ENCODE measurements around the gene HECW1. TPM values are rescaled to one million over a fixed set of nuclear protein-coding genes. Genes with fewer than 3 reads are reported as not detected.

Gene HECW1
- total RNA-seq, 3 donors from 2014 or later, result 0.48 to 1.9 (median 0.66) TPM

DNA sequence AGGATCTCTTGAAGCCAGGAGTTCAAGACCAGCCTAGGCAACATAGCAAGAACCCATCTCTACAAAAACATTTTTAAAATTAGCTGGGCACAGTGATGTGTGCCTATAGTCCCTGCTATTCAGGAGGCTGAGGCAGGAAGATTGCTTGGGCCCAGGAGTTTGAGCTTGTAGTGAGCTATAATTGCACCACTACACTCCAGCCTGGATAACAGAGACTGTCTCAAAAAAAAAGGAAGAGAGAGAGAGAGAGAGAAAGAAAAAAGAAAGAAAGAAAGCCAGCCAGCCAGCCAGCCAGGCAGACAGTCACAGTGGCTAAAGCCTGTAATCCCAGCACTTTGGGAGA lies 375.3 kb downstream of the HECW1 start:
- Histone ChIP-seq H3K27ac (no peak overlapping the region), H3K27me3 (no peaks in the 10 kb centered on the region), H3K4me3 (no peak overlapping the region), H3K4me1 (no peaks in the 10 kb centered on the region), H3K9me3 (no peaks in the 10 kb centered on the region), H3K36me3 (no peaks in the 10 kb centered on the region)
- intact Hi-C loops (cut with DNase I; ENCODE audit: low total_unique reads), result no loop called here
- DNase-seq (ENCODE audit: low spot score in 2 of 2), result no peak
- TF ChIP-seq, protein P1, sequence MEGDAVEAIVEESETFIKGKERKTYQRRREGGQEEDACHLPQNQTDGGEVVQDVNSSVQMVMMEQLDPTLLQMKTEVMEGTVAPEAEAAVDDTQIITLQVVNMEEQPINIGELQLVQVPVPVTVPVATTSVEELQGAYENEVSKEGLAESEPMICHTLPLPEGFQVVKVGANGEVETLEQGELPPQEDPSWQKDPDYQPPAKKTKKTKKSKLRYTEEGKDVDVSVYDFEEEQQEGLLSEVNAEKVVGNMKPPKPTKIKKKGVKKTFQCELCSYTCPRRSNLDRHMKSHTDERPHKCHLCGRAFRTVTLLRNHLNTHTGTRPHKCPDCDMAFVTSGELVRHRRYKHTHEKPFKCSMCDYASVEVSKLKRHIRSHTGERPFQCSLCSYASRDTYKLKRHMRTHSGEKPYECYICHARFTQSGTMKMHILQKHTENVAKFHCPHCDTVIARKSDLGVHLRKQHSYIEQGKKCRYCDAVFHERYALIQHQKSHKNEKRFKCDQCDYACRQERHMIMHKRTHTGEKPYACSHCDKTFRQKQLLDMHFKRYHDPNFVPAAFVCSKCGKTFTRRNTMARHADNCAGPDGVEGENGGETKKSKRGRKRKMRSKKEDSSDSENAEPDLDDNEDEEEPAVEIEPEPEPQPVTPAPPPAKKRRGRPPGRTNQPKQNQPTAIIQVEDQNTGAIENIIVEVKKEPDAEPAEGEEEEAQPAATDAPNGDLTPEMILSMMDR (IDR thresholded peaks at IDR 0.05), result no peak
- TF ChIP-seq POLR2A (IDR thresholded peaks at IDR 0.05) (no peak), POLR2AphosphoS5 (IDR thresholded peaks at IDR 0.05) (no peak)

DNA sequence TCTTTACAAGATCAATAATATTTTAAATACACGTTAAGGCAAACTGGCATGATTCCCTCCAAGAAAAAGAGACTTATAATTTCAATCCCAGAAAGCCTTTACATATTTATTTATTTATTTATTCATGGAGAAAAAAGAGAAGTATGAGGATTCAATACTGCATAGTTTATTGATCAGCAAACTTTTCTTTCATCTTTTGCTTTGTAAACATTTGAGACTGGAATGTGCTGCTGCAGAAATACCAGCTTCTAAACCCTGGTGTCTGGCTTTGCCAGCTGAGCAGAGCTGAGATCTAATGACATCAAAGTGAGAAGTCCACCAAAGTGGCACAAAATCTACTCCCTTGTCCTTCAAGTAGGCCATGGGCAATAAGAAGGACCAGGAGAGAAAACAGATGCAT lies 376.8 kb downstream of the HECW1 start:
- Histone ChIP-seq H3K4me3 (no peak overlapping the region), H3K9me3 (no peaks in the 10 kb centered on the region), H3K4me1 (no peaks in the 10 kb centered on the region), H3K36me3 (no peaks in the 10 kb centered on the region), H3K27ac (no peak overlapping the region), H3K27me3 (no peaks in the 10 kb centered on the region)
- intact Hi-C loops (cut with DNase I; ENCODE audit: low total_unique reads), result no loop called here
- no peak for DNase-seq (ENCODE audit: low spot score in 2 of 2)
- TF ChIP-seq POLR2A (IDR thresholded peaks at IDR 0.05) (no peak), POLR2AphosphoS5 (IDR thresholded peaks at IDR 0.05) (no peak)
- TF ChIP-seq, protein P1 (IDR thresholded peaks at IDR 0.05), result no peak

DNA sequence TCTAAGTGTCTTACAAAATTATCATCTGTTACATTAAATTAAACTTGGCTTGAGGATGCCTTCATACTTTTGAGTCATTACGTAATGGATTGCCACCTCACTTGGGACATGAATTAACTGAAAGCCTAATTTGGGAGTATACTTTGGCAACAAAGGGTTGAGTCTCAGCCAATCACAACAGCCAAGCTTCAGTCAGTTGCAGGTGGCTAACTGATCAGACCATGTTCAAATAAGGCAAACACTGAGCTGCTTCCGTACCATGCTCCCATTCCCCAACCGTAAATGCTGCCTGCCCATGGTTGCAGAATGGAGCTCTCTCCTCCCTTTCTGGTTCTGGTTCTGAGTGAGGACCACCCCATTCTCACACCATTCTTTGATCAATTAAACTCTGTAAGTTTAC lies 377.6 kb downstream of the HECW1 start:
- H3K27ac ChIP-seq, result no peak overlapping the region
- intact Hi-C loops (cut with DNase I; ENCODE audit: low total_unique reads), result no loop called here
- H3K36me3 ChIP-seq, result no peaks in the 10 kb centered on the region
- no peaks in the 10 kb centered on the region for H3K27me3 ChIP-seq
- H3K4me1 ChIP-seq, result no peaks in the 10 kb centered on the region
- no peaks in the 10 kb centered on the region for H3K9me3 ChIP-seq
- H3K4me3 ChIP-seq, result no peak overlapping the region
- no peak for DNase-seq (ENCODE audit: low spot score in 2 of 2)
- TF ChIP-seq, protein P1 (IDR thresholded peaks at IDR 0.05), result no peak
- TF ChIP-seq POLR2AphosphoS5 (IDR thresholded peaks at IDR 0.05), result no peak

- DNase-seq (ENCODE audit: low spot score in 2 of 2), result no peak
Measured at GRCh38 chr7:43491123-43491522, 378.7 kb downstream of the HECW1 start.

DNA sequence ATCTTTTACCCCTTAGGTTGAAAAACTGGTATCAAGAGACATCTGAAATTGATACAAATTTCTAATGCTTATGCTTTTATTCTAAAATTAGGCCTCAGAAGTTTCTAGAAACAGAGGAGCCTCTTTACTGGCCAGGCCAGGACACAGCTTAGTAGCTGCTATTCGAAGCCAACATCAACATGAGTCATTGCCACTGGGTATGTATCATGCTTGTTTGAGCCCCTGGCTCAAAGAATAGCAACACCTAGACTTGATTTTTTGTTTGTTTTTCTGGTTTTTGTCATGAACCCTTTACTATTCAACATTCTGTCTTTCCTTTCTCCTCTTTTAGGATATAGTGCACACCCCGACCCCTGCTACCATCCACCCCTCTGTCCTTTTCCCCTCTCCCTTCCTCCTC lies 379.5 kb downstream of the HECW1 start:
- intact Hi-C loops (cut with DNase I; ENCODE audit: low total_unique reads), result no loop called here
- H3K27me3 ChIP-seq, result no peaks in the 10 kb centered on the region
- no peak for DNase-seq (ENCODE audit: low spot score in 2 of 2)
- H3K4me1 ChIP-seq, result no peaks in the 10 kb centered on the region
- H3K4me3 ChIP-seq, result no peak overlapping the region
- no peaks in the 10 kb centered on the region for H3K9me3 ChIP-seq
- TF ChIP-seq POLR2A (IDR thresholded peaks at IDR 0.05), result no peak
- TF ChIP-seq, protein P1 (IDR thresholded peaks at IDR 0.05), result no peak
- no peak for TF ChIP-seq POLR2AphosphoS5 (IDR thresholded peaks at IDR 0.05)
- H3K27ac ChIP-seq, result no peak overlapping the region
- no peaks in the 10 kb centered on the region for H3K36me3 ChIP-seq

More at GRCh38 chr7:43491123-43491522, 378.7 kb downstream of the HECW1 start:
- no peak overlapping the region for H3K27ac ChIP-seq
- H3K4me1 ChIP-seq, result no peaks in the 10 kb centered on the region
- H3K4me3 ChIP-seq, result no peak overlapping the region
- intact Hi-C loops (cut with DNase I; ENCODE audit: low total_unique reads), result no loop called here
- H3K27me3 ChIP-seq, result no peaks in the 10 kb centered on the region
- no peak for TF ChIP-seq POLR2AphosphoS5 (IDR thresholded peaks at IDR 0.05)
- no peak for TF ChIP-seq POLR2A (IDR thresholded peaks at IDR 0.05)
- TF ChIP-seq, protein P1 (IDR thresholded peaks at IDR 0.05), result no peak
- H3K36me3 ChIP-seq, result no peaks in the 10 kb centered on the region
- no peaks in the 10 kb centered on the region for H3K9me3 ChIP-seq

All from breast epithelium (tissue), 4 donors.